HG03045 (cell line): ENCODE measurements around the gene ZFYVE28.

Source experiments
- ATAC-seq: cut with Tn5 transposase; IDR thresholded peaks from one replicate; pipeline ENCODE4 v1.9.1; 2021; ENCODE audit warnings: mild to moderate bottlenecking, moderate library complexity; ENCODE audit not compliant: unreplicated experiment

Gene ZFYVE28

DNA sequence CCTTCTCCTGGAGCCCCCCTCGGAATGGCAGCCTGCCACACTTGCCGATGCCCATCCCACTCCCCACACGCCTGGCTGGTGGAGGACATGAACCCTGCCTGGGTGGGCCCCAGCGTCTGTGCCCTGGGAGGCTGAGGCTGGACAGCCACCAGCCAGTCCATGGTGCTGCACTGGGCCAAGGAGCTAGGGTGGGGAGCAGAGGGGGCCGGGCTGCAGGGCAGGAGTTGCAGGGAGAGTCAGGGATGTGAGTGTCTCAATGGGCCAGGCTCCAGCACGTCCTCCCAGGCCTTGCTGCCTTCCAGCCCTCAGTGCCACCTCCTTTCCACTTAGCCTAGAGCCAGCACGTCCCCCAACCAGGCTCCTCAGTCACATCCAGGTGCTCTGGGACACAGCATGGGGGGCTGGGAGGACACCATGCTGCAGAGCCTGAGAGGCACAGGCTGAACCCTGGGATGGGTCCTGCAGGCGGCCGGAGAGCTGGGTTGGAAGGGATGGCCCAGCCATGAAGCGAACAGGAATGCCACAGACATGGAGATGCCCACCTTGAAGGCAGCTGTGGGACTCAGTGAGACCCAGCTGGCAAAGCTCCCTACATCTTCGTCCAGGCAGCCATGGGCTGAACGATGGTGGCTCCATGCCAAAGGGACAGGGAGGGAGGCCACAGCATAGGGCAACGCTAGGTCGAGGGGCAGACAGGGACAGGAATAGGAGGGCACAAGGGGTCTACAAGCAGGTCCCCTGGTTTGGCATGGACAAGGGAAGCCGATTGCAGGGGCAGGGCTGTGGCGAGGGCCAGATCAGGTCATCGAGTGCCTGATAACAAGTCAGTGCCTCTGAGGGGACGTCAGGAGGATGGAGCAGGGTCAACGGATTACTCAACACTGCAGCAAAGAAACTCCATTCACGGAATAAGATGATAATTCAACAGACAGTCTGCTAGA is 126.5 kb downstream of the ZFYVE28 start:
- no peak for ATAC-seq

DNA sequence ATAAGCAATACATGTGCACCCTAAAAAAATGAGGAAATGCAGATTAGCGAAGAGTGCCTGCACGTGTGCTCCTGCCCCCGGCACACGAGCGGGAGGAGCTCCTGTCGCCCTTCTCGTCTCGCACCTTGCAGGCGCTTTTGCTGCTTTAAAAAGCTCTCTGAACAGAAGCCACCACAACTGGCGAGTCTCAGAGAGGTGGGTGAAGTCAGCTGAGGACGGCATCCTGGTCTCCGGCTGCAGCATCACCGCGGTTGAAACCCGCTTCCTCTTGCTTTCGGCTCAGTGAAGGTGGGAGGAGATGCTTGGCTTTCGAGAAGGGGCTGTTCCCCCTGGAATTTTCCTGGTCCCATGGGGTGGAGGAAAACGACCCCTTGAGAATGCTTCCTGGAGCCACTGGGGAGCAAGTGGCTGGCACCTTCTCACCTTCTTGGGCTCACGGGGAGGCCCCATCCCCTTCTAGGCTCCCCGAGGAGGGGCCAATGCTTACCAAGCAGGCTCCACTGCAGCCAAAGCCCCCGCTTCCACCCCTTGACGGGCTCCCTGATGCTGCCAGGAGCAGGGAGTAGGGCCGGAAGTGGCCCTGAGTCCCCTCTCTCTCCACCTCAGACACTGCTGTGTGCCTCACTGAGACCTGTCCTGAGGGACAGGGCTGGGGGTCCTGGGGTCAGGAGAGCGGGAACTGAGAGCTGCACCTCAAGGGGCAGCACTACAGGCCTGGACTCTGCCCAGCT is 127.3 kb downstream of the ZFYVE28 start:
- ATAC-seq = no peak

DNA sequence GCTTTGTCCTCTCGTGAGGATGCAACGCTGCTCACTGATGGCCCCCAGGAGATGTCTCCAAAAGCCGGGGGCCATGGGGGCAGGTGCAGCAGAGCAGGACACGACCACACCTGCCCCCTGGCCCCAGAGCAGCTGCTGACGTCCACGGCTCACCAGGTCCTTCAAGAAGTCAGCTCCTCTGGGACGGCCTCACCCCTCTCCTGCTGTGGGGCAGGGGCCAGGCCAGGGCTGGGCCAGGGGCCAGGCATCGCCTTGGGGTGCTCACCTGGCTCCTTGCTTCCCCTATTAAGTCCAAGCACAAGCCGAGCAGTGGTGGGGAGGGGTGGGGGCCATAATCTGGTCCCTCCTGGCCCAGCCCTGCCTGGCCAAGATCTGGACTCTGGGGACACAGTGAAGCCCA is 128.0 kb downstream of the ZFYVE28 start:
- no peak for ATAC-seq

DNA sequence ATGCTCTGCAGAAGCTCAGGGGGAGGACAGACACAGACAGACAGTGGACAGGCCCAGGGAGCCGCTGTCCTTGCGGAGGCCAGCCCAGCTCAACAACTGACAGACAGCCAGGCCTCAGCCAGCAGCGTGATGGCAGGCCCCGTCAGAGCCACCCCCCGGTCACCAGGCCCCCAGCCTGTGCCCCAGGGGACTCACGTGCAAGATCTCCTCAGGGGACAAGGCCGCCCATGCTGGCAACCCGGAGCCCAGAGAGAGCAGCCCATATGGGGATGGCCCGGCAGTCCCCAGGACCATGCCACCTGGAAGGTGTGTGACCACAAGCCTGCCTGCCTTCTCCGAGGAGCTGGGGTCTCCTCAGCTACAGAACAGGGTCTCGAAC is 128.5 kb downstream of the ZFYVE28 start:
- no peak for ATAC-seq

DNA sequence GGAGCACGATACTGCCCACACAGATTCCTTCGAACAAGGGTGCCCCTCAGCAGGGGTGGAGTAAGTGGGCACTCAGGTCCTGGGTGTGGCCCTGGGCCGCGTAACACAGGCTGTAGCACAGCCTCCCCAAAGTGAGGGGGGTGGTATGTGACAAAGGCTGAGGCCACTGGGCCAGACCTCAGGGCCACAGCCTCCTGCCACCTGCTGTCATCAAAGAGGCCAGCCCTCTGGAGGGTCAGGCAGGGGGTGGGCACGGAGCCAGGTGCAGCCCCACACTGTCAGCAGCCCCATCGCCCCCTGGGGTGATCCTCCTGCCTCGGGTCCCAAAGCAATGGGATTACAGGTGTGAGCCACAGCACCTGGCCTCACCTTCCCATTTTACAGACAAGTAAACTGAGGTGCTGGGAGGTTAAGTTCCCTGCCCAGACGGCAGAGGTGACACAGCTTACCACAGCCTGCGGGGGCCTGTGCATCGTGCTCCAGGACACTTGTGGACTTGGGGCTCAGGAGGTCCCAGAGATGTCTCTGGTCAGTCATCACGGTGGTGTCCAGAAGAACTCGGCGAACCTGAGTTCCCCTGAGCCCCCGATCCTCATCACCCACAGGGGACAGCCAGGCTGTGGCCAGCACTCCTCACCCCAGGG is 129.0 kb downstream of the ZFYVE28 start:
- no peak for ATAC-seq

DNA sequence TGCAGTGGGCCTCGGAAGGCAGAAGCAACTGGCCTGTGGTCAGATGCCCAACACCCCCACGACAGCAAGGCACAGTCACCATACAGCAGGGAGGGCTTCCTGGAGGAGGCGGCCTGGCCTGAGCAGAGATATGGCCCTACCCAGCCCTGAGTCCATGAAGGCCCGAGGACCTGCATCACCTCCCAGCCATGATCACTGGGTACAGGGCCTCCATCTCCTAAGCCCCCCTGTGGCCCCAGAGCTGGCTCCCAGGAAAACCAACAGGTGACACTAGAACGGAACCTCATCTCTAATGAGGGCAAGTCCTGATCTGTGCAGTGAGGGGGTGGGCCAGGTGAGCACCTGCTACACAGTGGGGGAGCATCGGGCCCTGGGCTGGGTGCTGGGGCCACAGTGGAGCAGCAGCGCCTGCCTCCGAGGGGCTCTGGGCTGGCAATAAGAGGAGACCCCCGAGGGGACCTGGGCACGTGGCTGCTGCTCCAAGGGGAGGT is 130.3 kb downstream of the ZFYVE28 start:
- ATAC-seq = no peak

DNA sequence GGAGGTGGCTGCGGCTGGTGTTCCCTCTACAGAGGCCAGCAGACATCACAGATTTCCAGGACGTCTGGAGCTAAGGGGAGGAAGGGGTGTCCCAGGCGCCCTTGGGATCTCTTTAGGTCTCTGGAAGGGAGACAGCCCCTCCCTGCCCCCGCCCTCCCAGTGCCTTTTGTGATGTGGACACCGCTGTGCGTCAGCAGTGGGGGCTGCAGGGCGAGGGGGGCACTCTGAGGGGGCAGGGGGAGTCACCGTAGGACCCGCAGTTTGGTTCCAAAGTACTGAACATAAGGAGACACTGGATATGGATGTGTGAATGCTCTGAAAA is 130.9 kb downstream of the ZFYVE28 start:
- no peak for ATAC-seq

DNA sequence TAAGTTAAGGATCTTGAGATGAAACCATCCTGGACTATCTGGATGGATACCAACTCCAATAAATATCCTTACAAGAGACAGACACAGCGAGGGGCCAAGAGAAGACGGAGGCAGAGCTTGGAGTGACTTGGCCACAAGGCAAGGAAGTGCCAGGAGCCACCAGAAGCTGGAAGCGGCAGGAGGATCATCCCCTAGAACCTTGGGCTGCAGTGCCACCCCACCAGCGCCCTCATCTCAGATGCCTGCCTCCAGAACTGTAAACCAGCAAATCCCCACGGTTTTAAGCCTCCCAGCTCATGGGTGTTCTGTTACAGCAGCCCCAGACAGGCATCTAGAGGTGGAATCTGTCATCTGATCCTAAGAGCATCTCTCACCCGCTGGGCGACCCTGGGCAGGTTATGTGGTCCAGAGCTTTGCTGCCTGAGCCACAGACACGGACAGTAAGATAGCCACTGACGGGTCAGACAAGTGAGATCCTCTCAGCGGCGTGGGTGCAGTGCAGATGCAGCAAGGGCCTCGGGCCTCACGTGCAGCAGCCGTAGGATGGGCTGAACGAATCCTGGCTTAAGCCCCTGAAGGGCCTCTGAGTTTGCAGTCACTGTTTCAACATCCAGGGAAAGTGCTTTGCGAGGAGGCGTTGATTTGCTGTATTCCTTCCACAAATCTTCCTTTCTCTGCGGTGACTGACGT is 131.4 kb downstream of the ZFYVE28 start:
- no peak for ATAC-seq

DNA sequence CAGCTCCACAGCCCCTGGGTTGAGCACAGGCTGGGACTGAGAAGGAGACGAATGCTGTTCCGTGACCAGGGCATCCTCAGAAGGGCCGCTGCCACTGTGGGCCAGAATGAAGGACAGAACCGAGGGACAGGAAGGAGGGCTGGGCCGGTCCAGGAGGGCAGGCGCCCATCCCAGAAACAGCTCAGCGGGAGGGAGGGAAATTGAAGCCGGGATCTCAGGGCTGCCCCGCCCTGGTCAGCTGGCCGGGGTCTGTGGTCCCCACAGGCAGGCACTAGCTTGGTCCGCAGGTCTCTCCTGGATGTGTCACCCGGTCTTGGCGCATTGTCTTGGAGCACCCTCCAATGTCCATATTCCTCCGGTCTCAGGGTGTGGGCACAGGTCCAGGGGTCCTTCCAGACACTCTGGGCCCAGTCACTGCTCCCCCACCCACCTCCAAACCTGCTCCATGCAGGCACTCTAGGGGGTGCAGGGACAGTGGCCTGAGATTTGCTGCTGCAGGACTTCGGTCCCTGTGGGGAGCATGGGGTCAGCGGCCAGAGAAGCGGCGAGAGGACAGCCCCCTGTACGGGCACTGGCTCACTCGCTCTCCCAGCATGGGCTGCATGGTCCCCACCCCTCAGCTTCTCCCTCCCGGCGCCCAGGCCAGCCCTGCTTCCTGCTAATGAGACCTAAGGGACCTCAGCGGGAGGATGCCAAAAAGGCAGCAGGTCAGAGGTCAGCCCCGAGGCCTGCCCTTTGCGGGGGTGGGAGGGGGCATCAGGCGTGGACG is 132.6 kb downstream of the ZFYVE28 start:
- no peak for ATAC-seq

DNA sequence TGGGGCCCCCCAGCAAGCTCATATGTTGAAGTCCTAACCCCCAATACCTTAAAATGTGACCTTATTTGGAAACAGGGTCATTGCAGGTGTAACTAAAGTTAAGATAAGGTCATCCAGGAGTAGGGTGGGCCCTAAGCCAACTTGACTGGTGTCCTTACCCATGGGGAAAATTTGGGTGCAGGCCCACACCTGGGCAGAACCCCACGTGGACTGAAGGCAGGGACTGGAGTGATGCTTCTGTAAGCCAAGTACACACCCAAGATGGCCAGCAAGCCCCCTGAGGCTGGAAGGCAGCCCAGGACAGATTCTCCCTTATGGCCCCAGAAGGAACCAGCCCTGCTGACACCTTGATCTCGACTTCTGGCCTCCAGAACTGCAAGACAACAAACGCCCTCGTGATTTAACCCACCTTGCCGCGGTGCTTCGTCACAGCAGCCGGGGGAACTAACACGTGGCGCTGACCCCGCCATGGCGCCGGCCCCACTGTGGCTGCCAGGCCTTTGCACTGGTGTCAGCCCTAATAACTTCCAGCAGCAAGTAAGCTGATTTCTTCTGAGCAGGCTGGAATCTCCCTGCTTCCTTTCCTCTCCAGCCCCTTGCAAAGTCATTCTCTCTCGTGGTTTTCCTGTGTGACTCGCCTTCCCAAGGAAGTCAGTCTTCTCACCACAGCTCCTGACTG is 133.4 kb downstream of the ZFYVE28 start:
- ATAC-seq = no peak

DNA sequence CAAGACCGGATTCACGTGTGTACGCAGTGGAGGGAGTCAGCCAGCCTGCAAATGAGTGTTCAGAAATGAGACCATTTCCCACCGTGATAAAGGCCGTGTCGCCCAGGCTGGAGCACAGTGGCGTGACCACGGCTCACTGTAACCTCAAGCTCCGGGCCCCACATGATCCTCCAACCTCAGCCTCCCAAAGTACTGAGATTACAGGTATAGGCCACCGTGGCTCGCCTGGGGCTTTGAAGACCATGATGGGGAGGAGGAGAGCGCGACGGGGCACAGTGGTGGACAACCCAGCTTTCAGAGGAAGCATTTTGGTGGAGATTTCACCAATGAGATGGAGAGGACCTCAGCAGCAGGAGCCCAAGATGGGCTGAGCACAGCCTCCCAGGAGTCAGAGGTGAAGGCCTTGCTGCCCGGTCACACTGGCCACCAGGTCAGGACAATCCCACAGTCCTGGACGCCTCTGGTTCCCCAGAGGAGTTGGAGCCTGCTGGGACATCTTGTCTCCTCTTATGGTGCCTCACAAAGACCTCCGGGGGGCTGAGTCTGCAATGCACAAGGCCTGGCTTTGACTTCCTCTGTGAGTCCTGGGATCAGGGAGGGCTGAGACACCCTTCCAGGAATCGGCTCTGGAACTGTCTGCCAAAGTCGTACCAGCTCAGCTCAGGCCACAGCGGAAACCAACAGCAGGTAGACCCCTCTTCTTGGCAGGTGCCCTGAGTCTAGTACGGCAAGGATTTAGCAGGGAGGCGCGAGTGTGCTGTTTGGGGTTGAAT is 134.1 kb downstream of the ZFYVE28 start:
- ATAC-seq = no peak

DNA sequence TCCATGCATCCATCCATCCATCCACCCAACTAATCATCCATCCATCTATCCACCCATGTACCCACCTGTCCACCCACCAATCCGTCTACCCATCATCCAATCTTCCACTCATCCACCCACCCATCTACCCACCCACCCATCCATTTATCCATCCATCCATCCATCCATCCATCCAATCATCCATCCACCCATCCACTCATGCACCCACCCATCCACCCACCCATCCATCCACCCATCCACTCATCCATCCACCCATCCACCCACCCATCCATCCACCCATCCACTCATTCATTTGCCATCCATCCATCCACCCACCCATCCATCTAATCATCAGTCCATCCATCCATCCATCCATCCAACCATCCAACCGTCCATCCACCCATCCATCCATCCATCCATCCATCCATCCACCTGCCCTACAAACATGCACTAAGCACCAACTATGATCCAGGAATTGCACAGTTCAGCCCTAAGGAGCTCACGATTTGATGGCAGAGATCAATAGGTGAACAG is 135.2 kb downstream of the ZFYVE28 start:
- no peak for ATAC-seq

DNA sequence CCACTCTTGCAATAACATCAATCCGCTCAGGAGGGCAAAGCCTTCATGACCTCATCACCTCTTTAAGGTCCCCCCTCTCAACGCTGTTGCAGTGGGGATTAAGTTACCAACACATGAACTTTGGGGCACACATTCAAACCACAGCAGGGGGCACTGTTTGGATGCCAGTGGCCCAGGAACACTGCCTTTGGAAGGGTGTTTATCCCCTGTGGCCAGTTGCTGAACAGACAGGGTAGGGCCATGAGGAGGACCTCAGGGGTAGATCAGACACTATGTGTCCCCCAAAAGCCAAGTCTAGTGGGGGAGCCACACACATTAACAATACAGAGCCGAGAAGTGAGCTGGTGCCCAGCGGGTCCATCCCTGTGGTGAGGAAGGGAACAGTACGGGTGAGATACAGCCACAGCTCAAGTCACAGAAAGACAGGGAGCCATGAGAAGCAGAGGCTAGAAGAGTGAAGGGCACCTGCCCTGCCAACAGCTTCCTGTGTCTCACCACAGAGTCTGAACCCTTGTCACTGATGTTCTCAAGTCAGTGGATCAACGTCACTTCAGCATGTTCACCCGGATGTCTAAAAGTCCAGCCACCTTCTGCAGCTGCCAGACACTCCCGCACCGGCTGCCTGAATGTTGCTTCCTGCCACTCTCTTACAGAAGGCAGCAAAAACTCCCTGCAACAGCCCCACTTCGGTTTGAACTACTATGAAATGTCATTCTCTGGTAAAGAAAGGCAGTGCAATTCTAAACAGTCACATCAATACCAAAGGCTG is 136.7 kb downstream of the ZFYVE28 start:
- no peak for ATAC-seq

DNA sequence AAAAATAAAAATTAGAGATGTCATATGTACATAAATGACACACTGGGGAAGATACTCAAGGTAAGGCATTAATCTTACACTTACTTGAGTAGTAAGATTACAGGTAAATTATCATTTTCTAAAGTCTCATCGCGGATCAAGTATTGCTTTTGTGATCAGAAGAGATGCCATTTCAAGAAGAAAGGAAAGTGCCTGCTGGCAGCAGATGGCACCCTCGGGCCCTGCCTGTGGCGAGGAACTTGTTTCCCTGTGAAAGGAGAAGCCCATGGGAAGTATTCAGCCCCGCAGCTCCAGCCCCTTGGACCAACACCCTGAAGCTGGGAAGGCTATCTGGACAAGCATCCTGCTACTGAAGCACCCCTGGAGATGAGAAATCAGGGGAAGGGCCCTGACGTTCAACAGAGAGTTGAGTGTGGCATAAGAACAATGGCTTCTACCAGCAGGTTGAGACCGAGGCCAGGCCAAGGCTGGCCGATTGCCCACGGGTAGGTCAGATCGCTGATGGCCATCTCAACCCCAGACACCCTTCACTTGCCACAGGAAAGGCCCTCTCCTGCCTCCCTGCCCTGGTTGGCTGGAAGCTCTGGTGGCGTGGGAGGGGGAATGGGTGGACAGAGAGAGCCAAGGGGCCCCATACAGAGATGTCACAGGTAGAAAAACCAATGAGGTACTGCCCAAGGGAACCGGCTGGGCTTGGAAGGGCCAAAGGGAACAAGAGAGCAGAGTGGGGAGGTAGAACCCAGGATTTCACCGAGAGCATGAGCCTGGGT is 137.7 kb downstream of the ZFYVE28 start:
- no peak for ATAC-seq

DNA sequence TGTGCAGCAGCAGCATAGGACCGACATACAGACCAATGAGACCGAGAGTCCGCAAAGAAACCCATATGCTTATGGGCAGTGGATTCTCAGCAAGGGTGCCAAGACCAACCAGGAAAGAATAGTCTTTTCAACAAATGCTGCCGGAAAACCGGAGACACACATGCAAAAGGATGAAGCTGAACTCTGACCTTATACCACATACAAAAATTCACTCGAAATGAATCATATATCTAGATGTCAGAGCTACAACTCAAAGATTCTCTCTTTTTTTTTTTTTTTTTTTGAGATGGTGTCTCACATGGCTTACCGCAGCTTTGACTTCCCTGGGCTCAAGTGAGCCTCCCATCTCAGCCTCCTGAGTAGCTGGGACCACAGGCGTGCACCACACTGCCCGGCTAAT is 140.5 kb downstream of the ZFYVE28 start:
- ATAC-seq = no peak

DNA sequence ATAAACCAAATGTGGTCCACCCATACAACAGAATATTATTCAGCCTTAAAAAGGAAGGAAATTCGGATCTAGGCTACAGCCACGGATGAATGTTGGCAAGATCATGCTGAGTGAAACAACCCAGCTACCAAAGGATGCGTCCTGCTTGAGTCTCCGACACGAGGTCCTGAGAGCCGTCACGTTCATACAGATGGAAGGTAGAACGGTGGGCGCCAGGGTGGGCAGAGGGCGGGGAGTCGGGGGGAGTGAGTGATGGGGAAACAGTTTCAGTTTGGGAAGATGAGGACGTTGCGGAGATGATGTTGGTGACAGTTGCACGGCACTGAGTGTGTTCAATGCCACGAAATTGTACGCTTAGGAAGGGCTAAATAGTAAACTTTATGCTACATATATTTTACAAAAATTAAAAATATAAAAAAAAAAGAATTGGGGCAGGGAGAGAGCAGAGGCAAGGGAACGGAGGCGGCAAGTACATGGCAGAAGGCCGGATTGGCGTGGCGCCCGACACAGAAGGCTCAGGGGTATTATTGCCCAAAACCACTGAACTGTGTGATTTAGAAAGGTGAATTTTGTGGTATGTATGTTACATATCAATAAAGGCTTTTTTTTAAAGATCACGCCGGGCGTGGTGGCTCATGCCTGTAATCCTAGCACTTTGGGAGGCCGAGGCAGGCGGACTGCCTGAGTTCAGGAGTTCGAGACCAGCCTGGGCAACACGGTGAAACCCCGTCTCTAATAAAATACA is 141.7 kb downstream of the ZFYVE28 start:
- ATAC-seq = no peak
